SK-N-MC (cell line): ENCODE data around the gene AGAP1.

Source experiments
- DNase-seq: peaks from one replicate; pipeline ENCODE4 v3.0.0-alpha.2; 2011; ENCODE audit warnings: low read depth, low spot score
- H3K27ac ChIP-seq: fragments of 200-600 bp; sonication (generic); 2 replicates; pipeline ENCODE4 v1.5.1; 2016; ENCODE audit warnings: mixed run types
- H3K36me3 ChIP-seq: fragments of 200-600 bp; sonication (generic); 2 replicates; pipeline ENCODE4 v1.6.1; 2017; ENCODE audit warnings: antibody characterized with exemption, low read length, mixed read lengths; ENCODE audit not compliant: insufficient read depth
- H3K4me3 ChIP-seq: fragments of 200-600 bp; sonication (generic); 2 replicates; pipeline ENCODE4 v1.5.1; 2016
- H3K9ac ChIP-seq: fragments of 200-600 bp; sonication (generic); 2 replicates; pipeline ENCODE4 v1.8.0; 2017; ENCODE audit warnings: mixed run types, mixed read lengths; ENCODE audit not compliant: insufficient read length
- H3K9me3 ChIP-seq: fragments of 200-600 bp; sonication (generic); 2 replicates; pipeline ENCODE4 v1.6.1; 2017; ENCODE audit warnings: low read depth, mild to moderate bottlenecking, antibody characterized with exemption, low read length, moderate library complexity, mixed read lengths
- EZH2 ChIP-seq: fragments of 200-600 bp; sonication (generic); IDR thresholded peaks from one replicate; pipeline ENCODE4 v1.6.1; 2017; ENCODE audit warnings: antibody characterized with exemption
- FOXP2 ChIP-seq: optimal IDR thresholded peaks from 2 replicates; pipeline ENCODE3; 2011; ENCODE audit warnings: mild to moderate bottlenecking, moderate library complexity; ENCODE audit not compliant: insufficient read depth; ENCODE audit errors: extremely low read length, control extremely low read depth
- POLR2AphosphoS5 ChIP-seq: IDR thresholded peaks from 2 replicates; pipeline ENCODE4 v1.6.1; 2012; ENCODE audit warnings: mild to moderate bottlenecking, low read depth, low read length, borderline replicate concordance

The AGAP1 gene

DNA sequence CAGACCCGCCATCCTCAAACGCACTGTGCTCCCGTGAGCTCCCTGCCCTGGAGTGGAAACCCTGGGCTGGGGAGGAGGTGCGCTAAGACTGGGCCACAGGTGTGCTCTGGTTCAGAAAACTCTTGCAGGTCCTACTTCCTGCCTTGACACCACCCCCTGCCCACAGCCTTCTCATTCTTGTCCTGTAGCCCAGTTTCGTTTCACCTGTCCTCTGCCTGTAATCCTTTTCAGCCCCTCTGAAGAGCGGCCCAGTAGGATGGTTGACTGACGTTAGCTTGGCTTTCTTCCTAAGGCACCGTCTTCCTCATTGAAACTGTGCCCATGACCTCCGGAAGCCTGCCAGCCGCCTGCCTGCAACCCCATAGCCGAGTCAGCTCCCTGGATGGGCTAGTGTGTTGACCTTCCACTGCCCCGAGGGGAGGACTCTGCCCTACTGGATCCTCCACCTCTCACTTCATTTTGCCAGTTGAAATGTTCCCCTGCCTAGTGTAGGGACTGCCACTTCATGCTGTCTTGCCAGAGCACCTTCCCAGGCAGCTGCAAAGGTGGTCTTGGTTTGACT, 116.9 kb downstream of the AGAP1 start:
- Histone ChIP-seq H3K4me3 (no peak overlapping the region), H3K27ac (no peak overlapping the region), H3K36me3 (no peaks in the 10 kb centered on the region), H3K9ac (no peak overlapping the region), H3K9me3 (no peaks in the 10 kb centered on the region)
- DNase-seq = no peak
- TF ChIP-seq EZH2 = no peak
- TF ChIP-seq FOXP2 = no peak
- no peak for TF ChIP-seq POLR2AphosphoS5

DNA sequence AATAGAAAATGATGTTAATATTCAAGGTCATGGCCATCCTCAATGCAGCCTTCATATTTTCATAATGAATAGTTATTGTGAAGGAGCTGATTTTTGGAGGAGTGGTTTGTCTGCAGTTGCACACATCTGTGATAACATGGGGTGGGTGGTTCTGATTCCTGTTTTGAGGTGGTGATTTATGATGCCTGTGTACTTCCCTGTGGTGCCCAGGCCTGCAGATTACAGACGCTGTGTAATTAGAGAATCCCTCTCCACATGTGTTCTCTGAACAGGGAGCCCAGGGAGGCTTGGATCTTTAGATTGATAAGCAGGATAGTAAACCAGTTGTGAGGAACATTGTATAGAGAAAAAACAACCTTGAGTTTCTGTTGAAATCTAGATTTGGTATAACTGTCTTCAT, 117.5 kb downstream of the AGAP1 start:
- Histone ChIP-seq H3K36me3 (no peaks in the 10 kb centered on the region), H3K27ac (no peak overlapping the region), H3K9ac (no peak overlapping the region), H3K4me3 (no peak overlapping the region), H3K9me3 (no peaks in the 10 kb centered on the region)
- no peak for TF ChIP-seq POLR2AphosphoS5
- TF ChIP-seq EZH2 = no peak
- TF ChIP-seq FOXP2 = no peak
- no peak for DNase-seq

DNA sequence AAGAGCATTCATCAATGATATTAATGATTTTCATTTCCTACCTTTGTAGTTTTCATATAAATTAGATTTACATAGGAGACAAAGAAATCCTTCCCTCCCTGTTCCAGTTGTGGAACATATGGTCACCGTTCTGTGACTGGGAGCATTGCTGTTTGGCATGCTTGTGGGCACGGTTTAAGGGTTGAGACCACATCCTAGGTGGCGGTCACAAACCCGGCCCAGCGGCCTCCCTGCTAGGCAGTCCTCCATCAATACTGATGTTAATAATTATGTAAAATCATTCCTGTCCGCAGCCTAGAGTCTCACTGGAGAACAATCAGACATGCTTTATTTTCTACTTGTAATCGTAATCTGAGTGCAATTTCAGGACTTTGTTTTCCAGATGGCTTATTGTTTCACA, 117.9 kb downstream of the AGAP1 start:
- no peaks in the 10 kb centered on the region for H3K36me3 ChIP-seq
- no peak overlapping the region for H3K4me3 ChIP-seq
- no peak for DNase-seq
- TF ChIP-seq FOXP2 (no peak), POLR2AphosphoS5 (no peak), EZH2 (no peak)
- H3K27ac ChIP-seq = no peak overlapping the region
- no peaks in the 10 kb centered on the region for H3K9me3 ChIP-seq
- no peak overlapping the region for H3K9ac ChIP-seq

DNA sequence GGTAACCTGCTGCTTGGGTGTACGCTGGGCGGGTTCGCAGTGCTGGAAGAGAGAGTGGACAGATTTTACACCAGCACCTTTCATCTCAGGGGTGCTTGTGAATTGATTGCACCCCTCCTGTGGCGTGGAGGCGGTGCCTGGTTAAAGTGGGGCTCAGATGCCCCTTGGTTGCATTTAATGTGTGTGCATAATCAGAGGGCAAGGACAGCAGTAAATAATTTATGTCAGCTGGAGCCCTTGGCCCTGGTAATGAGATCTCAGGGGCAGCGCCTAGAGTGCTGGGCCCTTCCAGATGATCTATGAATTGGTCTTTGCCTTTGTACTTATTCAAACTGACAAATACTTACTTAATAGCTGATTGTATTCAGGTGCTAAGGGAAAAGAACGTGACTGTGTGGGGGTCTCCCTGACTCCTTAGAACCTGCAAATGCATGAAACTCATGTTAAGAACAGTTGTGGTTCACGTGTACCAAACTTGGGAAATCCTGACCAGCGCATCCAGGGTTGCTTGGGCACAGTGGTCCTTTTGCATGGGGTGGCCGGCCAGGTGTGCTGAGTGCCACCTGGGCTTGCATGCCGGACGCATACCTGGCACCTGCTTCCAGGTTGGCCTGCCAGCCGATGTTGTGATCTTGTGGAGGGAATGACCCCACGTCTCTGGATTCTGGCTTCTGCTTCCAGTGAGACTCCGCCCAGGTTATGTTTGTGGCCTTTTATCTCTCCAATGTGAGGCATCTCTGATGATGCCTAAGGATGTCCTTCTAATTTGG, 118.5 kb downstream of the AGAP1 start:
- Histone ChIP-seq H3K9me3 (no peaks in the 10 kb centered on the region), H3K36me3 (no peaks in the 10 kb centered on the region), H3K27ac (no peak overlapping the region), H3K9ac (no peak overlapping the region), H3K4me3 (no peak overlapping the region)
- TF ChIP-seq POLR2AphosphoS5 = no peak
- no peak for TF ChIP-seq EZH2
- no peak for TF ChIP-seq FOXP2
- DNase-seq = no peak

DNA sequence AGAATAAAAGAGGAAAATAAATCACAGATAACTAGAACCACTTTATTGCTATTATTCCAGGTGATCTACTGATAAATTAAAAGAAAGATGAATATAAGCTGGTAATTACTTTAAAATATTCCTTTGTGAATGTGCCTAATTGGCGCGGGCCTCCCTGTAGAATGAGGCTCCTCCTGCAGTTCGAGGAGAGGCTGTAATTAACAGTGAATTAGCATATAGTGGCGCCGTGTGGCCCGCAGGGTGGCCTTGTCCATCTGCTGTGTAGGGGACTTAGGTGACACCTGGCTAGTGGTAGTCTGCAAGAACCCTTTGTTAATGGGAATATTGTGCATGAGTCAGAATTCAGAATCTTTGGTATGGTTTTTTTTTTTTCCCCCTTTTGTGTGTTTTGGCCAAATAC, 119.8 kb downstream of the AGAP1 start:
- no peaks in the 10 kb centered on the region for H3K36me3 ChIP-seq
- H3K9ac ChIP-seq = no peak overlapping the region
- no peak for DNase-seq
- H3K4me3 ChIP-seq = no peak overlapping the region
- H3K27ac ChIP-seq = no peak overlapping the region
- no peaks in the 10 kb centered on the region for H3K9me3 ChIP-seq
- no peak for TF ChIP-seq FOXP2
- no peak for TF ChIP-seq EZH2
- no peak for TF ChIP-seq POLR2AphosphoS5

DNA sequence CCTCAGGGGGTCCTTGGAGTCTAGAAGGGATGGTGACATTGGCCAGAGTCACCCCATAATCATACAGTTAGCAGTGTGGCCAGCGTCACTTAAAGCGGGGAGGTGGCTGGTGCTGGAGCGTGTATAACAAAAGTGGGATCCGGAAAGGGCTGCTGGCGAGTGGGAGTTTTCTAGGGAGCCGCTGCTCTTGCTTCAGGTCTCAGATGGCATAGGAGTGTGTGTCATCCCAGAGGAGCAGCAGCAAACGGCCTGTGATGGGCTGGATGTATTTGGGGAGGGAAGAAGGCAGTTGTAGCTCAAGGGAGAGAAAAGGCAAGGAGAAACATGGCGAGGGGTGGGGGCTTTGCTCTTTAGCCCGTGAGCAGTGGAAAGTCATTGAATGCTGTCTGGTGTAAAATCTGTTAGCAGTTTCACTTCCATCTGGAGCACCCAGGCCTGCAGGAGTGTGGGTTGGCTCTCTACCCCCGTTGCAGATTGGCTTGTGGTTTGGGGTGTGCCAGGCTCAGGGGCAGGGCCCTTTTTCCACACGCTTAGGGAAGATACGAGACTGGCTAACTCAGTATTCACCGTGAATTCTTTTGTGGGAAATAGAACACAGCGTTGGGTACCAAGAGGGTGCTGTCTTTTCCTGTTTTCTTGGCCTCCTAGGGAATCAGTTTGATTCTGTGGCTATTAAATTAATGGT, 120.5 kb downstream of the AGAP1 start:
- no peak for DNase-seq
- H3K4me3 ChIP-seq = no peak overlapping the region
- no peak for TF ChIP-seq FOXP2
- no peak overlapping the region for H3K9ac ChIP-seq
- no peaks in the 10 kb centered on the region for H3K9me3 ChIP-seq
- no peaks in the 10 kb centered on the region for H3K36me3 ChIP-seq
- no peak overlapping the region for H3K27ac ChIP-seq

DNA sequence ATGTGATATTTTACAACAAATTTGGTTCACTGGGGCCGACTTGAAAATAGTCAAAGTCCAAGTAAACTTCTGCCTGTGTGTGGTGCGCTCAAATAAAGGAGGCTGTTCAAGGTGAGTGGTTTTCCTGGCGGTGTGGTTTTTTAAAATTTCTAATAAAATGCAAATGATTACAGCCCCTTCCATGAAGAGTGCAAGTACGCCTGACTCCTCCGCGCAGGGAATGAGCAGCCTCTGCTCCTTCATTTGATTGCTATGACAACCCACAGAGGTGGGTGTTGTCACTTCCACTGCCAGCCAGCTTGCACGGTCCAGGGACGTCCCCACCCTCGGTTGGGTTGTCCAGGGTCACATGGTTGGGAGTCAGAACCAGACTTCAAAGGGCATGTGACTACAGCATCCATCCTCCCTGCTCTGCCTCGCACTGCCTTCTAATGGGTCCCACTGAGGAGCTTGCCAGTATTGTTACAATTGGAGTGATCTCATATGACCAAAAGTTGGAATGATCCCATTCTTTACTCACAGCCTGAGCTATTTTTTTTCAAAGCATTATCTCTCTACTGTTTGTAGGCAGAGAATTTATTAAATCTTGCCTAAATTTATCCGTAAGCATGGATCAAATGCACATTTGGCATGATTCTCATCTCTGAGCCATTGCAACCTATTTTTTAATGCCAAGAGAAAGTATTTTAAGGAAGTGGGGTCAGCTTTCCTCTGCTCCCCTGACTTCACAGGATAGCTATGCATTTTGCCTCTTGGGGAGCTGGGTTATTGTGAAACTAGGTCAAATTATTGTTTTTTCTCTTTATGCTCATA, 121.3 kb downstream of the AGAP1 start:
- H3K9ac ChIP-seq = no peak overlapping the region
- H3K36me3 ChIP-seq = no peaks in the 10 kb centered on the region
- H3K9me3 ChIP-seq = no peaks in the 10 kb centered on the region
- DNase-seq = no peak
- H3K4me3 ChIP-seq = no peak overlapping the region
- TF ChIP-seq FOXP2 (no peak), POLR2AphosphoS5 (no peak), EZH2 (no peak)
- H3K27ac ChIP-seq = no peak overlapping the region

DNA sequence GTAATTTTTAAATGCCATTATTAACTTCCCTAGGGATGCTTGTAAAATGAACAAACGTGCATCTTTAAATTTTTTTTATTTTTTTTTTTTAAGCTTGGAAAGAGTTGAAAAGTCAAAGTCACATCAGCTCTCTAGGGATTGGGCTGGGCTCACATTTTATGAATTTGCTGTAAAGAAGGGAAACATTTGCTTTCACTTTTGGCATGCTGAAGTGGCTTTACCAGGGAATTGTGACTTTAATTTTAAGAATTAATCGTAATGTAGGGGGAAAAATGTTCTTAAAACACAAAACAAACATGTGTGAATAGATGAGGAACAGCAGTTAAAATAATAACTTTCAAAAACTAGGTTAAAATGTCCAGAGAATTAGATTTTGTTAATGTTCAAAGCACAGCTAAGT, 123.0 kb downstream of the AGAP1 start:
- H3K27ac ChIP-seq = no peak overlapping the region
- no peaks in the 10 kb centered on the region for H3K36me3 ChIP-seq
- TF ChIP-seq POLR2AphosphoS5 (no peak), EZH2 (no peak), FOXP2 (no peak)
- H3K9me3 ChIP-seq = no peaks in the 10 kb centered on the region
- H3K9ac ChIP-seq = no peak overlapping the region
- no peak overlapping the region for H3K4me3 ChIP-seq
- no peak for DNase-seq
